GM12873 (cell line): ENCODE measurements around the gene MS4A3.

ENCODE experiments used
- TF ChIP-seq, protein P1 (sequence below): IDR thresholded peaks from 2 replicates; pipeline ENCODE4 v1.5.1; 2012; ENCODE audit warnings: low read depth, mild to moderate bottlenecking, moderate library complexity, low read length, control low read depth; ENCODE audit not compliant: insufficient read depth; ENCODE audit errors: missing control alignments

The MS4A3 gene

DNA sequence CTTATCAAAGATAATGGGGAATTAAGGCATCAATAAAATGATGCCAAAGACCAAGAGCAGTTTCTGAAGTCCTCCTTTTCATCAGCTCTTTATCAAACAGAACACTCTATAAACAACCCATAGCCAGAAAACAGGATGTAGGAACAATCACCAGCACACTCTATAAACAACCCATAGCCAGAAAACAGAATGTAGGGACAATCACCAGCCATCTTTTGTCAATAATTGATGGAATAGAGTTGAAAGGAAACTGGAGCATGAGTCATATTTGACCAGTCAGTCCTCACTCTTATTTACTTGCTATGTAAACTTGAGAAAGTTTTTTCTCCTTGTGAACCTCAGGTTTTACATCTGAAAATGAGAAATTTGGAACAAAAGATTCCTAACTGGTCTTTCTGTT is 42.0 kb downstream of the MS4A3 start:
- TF ChIP-seq, protein P1, sequence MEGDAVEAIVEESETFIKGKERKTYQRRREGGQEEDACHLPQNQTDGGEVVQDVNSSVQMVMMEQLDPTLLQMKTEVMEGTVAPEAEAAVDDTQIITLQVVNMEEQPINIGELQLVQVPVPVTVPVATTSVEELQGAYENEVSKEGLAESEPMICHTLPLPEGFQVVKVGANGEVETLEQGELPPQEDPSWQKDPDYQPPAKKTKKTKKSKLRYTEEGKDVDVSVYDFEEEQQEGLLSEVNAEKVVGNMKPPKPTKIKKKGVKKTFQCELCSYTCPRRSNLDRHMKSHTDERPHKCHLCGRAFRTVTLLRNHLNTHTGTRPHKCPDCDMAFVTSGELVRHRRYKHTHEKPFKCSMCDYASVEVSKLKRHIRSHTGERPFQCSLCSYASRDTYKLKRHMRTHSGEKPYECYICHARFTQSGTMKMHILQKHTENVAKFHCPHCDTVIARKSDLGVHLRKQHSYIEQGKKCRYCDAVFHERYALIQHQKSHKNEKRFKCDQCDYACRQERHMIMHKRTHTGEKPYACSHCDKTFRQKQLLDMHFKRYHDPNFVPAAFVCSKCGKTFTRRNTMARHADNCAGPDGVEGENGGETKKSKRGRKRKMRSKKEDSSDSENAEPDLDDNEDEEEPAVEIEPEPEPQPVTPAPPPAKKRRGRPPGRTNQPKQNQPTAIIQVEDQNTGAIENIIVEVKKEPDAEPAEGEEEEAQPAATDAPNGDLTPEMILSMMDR: no peak

- TF ChIP-seq, protein P1: no peak
These were observed 44.1 kb downstream of the MS4A3 start for GRCh38 chr11:60100516-60100915.

DNA sequence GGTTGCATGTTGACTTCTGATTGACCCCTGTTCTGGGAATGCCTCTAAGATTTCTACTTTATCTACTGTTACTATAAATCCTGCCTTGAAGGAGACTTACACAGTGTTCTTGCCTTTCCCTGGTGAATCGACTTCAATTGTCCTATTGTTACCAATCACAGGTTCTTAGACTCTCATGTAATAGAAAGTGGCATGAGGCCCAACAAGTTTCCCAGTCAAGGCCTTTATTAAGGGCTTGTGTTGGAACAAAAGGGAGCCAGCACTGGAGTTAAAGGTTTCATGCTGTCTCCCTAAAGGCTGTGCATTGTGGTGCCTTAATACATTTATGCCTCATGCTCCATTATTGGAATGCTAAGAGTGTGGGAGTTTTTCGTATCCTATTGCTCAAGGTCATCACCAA is 55.3 kb downstream of the MS4A3 start:
- TF ChIP-seq, protein P1: no peak

GRCh38 chr11:60116996-60117790 is 60.7 kb downstream of the MS4A3 start:
- TF ChIP-seq, protein P1: no peak

DNA sequence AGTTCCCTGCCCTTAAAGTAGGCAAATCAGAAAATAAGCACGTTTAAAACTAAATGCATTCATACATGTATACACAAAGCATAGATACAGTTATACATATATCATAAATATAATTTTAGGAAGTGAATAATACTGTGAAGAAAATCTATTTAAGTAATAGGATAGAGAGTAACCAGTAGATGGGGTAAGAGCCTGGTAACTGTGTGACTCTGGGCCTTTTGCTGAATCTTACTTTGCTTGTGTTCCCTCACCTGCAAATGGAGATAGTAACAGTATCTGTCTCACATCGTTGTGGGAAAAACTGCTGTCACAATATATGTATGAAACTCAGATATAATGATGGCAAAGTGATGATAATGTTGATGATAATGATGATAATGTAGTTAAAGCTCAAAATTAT is 61.9 kb downstream of the MS4A3 start:
- TF ChIP-seq, protein P1: no peak

DNA sequence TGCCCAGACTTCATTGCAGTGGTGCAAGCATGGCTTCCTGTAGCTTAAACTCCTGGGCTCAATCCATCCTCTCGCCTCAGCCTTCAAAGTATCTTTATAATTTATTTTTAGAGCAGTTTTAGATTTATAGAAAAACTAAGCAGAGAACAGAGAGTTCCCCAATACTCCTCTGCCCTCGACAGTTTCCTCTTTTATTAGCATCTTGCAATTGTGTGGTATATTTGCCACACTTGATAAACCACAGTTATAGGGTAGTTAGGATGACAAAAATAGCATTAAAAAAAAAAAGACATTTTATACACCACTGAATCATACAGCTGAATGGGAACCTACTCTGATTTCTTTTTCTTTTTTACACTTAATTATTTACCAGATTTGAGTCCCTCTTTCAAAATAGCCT is 63.2 kb downstream of the MS4A3 start:
- TF ChIP-seq, protein P1: no peak
